ENCODE results near the gene PCNX1. TPM values are rescaled to one million over a fixed set of nuclear protein-coding genes. Genes with fewer than 3 reads are reported as not detected.

PCNX1 gene
- total RNA-seq, 8 experiments from 2014 or later = 17.2 to 79.9 (median 32.7) TPM

DNA sequence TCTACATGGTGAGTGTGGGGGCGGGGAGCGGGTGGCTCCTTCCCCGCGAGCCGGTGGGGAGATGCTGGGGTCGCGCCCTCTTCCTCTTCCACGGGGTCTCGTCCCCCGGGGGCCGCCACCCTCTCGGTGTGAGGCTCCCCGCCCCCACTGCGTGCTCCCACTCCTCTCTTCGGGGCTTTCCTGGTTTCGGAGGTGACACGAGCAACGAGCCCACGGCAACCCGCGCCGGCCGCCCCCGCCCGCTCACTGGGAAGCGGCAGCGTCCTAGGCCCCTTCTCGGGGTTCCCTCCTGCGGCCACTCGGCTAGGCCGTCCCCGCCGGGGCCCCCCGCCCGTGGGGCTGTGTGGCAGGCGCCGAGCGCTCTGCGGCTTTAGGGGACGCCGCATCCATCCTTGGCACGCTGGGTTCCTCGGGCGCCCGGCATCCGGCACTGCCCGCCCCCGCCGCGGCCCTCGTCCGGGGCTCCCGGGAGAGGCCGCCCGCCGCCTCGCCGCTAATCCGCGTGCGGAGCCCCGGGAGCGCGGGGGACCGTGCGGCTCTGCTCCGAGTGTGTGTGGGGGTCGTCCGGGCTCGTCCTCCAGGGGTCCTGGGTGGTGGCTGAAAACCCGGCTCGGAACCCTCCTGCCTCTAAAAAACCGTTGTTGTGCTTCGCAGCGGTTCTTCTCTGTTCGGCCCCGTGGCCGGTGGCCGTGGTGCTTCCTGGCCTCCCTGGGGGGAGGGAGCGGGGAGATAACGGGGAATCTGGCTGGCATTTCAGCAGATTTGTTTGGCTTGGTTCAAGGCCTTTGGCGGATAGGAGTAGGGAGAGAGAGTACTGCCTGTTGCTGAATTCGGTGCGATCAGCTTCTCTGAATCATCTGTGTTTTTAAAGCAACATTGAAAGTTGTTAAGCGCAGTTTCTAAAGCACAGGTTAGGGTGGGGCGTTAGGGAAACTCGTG lies 1.0 kb downstream of the PCNX1 start:
- peak overlapping the region; percentile 84 to 95 for H3K27ac ChIP-seq
- peak overlapping the region; percentile 55 to 76 (median 71) for H3K4me3 ChIP-seq
- in situ Hi-C loops (cut with MboI; ENCODE audit: low pct_unique_long_range_greater_than_20kb in 2 of 9, low sequenced_read_pairs in 9 of 9, unreplicated experiment in 9 of 9) = no loop called here

DNA sequence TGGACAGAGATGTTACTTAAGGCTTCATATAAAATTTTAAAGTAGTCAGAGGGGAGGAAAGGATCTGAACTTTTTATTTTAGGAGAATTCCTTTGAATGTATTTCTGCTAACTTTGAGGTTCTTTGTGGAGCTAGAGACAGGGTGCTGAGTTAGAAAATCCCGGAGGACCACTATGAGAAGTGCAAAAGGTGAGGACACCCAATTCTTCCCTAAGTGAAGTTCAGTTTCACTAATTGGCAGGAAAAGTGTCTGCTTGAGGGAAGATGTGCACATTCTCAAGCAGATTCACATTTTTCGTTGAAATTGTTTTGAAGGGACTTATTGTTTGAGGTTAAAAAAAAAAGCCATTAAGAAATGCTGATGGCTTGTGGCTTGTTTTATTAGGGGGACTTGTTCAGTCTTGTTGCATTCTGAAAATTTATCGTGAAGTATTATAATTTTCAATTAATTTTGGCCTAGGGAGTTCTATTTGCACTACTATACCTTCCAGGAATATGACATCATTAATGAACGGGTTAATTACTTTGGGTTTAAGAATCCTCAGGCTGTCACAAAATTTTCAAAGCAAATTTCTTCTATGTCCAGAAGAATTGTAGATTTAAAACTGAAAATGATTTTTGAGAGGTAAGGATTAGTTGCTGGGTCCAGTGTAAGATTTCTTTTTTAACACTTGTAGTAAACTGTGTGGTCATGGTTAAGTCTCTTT lies 1.8 kb downstream of the PCNX1 start:
- WGBS, 10 experiments = 0 to 23% (median 10%) methylated on average over 1 to 4 of the region's 4 CpGs
- peak overlapping the region; percentile 55 to 76 (median 71) for H3K4me3 ChIP-seq
- peaks cover 6 to 18% of the 10 kb centered on the region in 2 donors for H3K4me1 ChIP-seq (replicated peaks in 1 of 2)
- no peak for ATAC-seq (replicated peaks in 6 of 8)
- in situ Hi-C loops (cut with MboI; ENCODE audit: low pct_unique_long_range_greater_than_20kb in 2 of 9, low sequenced_read_pairs in 9 of 9, unreplicated experiment in 9 of 9) = no loop called here
- H3K27ac ChIP-seq = peak overlapping the region in 1 of 2 donors; percentile 95

More for the DNA sequence above, 1.0 kb downstream of the PCNX1 start:
- H3K4me1 ChIP-seq (replicated peaks in 1 of 2) = peaks cover 6 to 22% of the 10 kb centered on the region in 2 donors
- peak; percentile 17 to 48 (median 34) for ATAC-seq (replicated peaks in 6 of 8)
- WGBS, 10 experiments = 0 to 20% (median 1%) methylated on average over 1 to 13 of the region's 87 CpGs; no CpG with 5 or more reads in 2 of the 10 experiments

DNA sequence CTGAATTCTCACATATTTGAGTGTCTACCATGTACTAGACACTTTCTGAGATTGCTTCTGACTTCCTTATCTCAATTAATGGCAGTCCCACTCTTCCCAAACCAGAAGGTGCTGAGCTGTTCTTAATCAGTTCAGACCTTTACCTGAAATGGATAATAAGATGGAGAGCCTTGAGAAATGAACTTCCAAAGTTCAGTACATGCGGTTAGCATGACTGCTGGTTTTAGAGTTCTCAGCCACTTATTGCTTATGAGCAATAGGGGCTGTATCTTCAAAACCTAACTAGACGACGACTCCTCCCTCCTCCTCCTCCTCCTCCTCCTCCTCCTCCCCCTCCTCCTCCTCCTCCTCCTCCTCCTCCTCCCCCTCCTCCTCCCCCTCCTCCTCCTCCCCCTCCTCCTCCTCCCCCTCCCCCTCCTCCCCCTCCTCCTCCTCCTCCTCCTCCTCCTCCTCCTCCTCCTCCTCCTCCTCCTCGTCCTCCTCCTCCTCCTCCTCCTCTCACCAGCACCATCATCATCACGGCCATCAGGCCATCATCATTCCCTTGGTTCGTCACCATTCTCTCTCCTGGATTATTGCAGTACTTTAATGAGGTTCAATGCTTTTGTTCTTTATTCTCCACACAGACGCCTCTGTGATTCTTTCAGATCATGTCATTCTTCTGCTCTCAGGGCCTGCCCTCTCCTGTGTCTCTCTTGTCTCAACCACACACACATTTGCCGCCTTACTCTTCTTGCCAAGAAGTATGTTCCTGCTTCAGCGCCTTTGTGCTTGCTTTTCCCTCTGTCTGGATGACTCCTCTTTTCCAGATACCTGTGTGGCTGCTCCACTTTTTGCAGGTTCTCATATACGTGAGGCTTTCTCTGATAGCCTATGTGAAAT lies 2.7 kb downstream of the PCNX1 start:
- ATAC-seq (replicated peaks in 6 of 8) = peak in 1 of 8 experiments; percentile 13
- WGBS, 10 experiments = 50 to 100% (median 93%) methylated on average over 1 to 3 of the region's 10 CpGs; no CpG with 5 or more reads in 1 of the 10 experiments
- in situ Hi-C loops (cut with MboI; ENCODE audit: low pct_unique_long_range_greater_than_20kb in 2 of 9, low sequenced_read_pairs in 9 of 9, unreplicated experiment in 9 of 9) = no loop called here
- Histone ChIP-seq H3K4me1 (replicated peaks in 1 of 2) (peaks cover 4 to 10% of the 10 kb centered on the region in 2 donors), H3K27ac (no peak overlapping the region), H3K4me3 (peak overlapping the region; percentile 4 to 76 (median 71))

DNA sequence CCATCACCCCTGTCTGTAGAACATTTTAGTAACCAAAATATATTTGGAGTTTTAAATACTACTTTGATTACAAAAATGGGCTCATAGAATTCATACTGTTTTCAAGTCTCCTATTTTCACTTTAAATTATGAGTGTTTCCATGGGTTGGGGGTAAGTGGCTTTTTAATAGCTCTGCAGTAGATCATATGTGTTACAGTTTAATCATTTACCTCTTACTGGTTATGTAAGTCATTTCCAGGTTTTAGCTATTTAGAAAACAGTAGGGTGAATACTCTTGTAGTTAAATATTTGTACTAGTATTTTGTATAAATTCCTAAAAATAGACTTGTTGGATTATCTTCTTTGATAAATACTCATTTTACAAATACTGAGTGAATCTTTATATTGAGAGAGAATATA lies 8.2 kb downstream of the PCNX1 start:
- in situ Hi-C loops (cut with MboI; ENCODE audit: low pct_unique_long_range_greater_than_20kb in 2 of 9, low sequenced_read_pairs in 9 of 9, unreplicated experiment in 9 of 9) = no loop called here
- no peak overlapping the region for H3K4me3 ChIP-seq
- peaks cover 0 to 7% of the 10 kb centered on the region in 2 donors for H3K4me1 ChIP-seq (replicated peaks in 1 of 2)
- no peak for ATAC-seq (replicated peaks in 6 of 8)
- no peak overlapping the region for H3K27ac ChIP-seq

DNA sequence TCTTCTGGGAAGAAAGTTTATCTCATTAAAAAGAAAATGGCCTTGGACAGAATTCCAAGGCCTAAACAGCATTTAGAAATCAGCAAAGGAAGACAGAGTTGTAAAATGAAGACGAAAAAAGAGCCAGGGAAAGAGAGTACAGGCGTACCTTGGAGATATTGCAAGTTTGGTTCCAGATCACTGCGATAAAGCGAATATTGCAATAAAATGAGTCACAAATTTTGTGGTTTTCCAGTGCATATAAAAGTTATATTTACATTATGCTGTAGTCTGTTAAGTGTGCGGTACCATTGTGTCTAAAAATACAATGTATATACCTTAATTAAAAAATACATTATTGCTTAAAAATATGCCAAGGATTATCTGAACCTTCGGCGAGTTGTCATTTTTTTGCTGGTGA lies 9.0 kb downstream of the PCNX1 start:
- H3K4me3 ChIP-seq = no peak overlapping the region
- no peak overlapping the region for H3K27ac ChIP-seq
- WGBS, 10 experiments = 28 to 100% (median 88%) methylated on average over 1 to 7 of the region's 7 CpGs
- H3K4me1 ChIP-seq (replicated peaks in 1 of 2) = peaks cover 0 to 12% of the 10 kb centered on the region in 2 donors
- no peak for ATAC-seq (replicated peaks in 6 of 8)
- in situ Hi-C loops (cut with MboI; ENCODE audit: low pct_unique_long_range_greater_than_20kb in 2 of 9, low sequenced_read_pairs in 9 of 9, unreplicated experiment in 9 of 9) = no loop called here

DNA sequence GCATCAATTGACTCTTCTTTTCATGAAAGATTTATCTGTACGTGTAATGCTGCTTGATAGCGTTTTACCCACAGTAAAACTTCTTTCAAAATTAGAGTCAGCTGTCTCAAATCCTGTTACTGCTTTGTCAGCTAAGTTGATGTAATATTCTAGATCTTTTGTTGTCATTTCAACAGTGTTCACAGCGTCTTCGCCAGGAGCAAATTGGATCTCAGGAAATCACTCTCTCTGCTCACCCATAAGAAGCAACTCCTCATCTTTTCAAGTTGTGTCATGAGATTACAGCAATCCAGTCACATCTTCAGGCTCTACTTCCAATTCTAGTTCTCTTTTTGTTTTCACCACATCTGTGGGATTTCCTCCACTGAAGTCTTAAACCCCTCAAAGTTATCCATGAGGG lies 9.5 kb downstream of the PCNX1 start:
- no peak overlapping the region for H3K4me3 ChIP-seq
- 5 to 100% (median 71%) methylated on average over 1 to 4 of the region's 4 CpGs; no CpG with 5 or more reads in 2 of the 10 experiments for WGBS, 10 experiments
- no peak overlapping the region for H3K27ac ChIP-seq
- no peak for ATAC-seq (replicated peaks in 6 of 8)
- H3K4me1 ChIP-seq (replicated peaks in 1 of 2) = peaks cover 0 to 12% of the 10 kb centered on the region in 2 donors
- in situ Hi-C loops (cut with MboI; ENCODE audit: low pct_unique_long_range_greater_than_20kb in 2 of 9, low sequenced_read_pairs in 9 of 9, unreplicated experiment in 9 of 9) = no loop called here

DNA sequence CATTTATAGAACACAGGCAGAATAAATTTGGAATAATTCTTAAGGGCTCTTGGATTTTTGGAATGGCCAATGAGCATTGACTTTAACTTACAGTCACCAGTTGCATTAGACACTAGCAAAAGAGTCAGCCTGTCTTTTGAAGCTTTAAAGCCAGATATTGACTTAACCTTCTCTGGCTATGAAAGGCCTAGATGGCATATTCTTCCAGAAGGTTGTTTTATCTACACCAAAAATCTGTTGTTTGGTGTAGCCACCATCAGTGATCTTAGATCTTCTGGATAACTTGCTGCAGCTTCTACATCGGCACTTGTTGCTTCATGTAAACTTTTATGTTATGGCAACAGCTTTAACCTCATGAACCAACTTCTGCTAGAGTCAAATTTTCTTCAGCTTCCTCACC lies 10.4 kb downstream of the PCNX1 start:
- ATAC-seq (replicated peaks in 6 of 8) = peak in 1 of 8 experiments; percentile 21
- H3K4me1 ChIP-seq (replicated peaks in 1 of 2) = peaks cover 0 to 12% of the 10 kb centered on the region in 2 donors
- WGBS, 10 experiments = 80 to 100% (median 88%) methylated on average over 1 of the region's 1 CpG; no CpG with 5 or more reads in 5 of the 10 experiments
- H3K27ac ChIP-seq = no peak overlapping the region
- in situ Hi-C loops (cut with MboI; ENCODE audit: low pct_unique_long_range_greater_than_20kb in 2 of 9, low sequenced_read_pairs in 9 of 9, unreplicated experiment in 9 of 9) = no loop called here
- H3K4me3 ChIP-seq = no peak overlapping the region

DNA sequence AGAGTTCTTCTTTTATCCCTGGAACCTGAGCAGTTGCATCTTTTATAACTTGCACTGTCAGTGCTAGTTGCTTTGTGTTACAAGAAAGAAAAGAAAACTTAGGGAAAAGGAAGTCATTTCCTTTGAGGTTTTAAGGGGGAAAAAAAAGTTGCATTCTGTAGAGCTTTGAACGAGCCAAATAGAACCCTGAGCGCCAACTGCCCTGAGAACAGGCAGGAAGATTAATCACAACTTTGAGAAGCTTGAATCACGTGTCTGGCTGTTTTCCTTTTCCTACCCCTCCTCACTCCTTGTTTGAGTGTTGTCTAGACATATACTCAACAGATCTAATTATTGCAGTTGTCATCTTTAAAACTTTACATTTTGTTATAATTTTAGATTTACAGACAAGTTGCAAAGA lies 12.5 kb downstream of the PCNX1 start:
- in situ Hi-C loops (cut with MboI; ENCODE audit: low pct_unique_long_range_greater_than_20kb in 2 of 9, low sequenced_read_pairs in 9 of 9, unreplicated experiment in 9 of 9) = no loop called here
- Histone ChIP-seq H3K4me3 (no peak overlapping the region), H3K4me1 (replicated peaks in 1 of 2) (peaks cover 0 to 12% of the 10 kb centered on the region in 2 donors), H3K27ac (no peak overlapping the region)
- peak in 5 of 8 experiments; percentile 51 to 80 (median 73) for ATAC-seq (replicated peaks in 6 of 8)
- WGBS, 10 experiments = 0 to 48% (median 10%) methylated on average over 1 to 3 of the region's 3 CpGs; no CpG with 5 or more reads in 1 of the 10 experiments

DNA sequence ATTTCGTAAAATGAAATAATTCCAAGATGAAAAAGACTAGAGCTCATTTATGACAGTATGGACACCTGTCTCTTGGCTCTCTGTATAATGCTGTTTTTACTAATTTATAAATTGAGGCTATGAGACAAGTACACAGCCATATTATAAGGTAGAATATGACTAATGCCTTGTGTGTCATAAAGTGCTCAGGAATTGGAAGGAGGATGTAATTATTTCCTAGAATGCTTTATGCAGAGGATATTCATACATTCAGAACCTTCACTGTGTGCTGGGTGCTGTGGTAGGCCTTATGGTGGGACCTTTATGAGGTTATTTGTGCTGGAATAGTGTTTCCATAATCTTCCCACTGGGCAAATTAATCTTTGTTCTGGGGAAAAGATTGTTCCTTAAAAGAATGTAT lies 13.3 kb downstream of the PCNX1 start:
- Histone ChIP-seq H3K4me1 (replicated peaks in 1 of 2) (peaks cover 0 to 12% of the 10 kb centered on the region in 2 donors), H3K4me3 (no peak overlapping the region), H3K27ac (no peak overlapping the region)
- WGBS, 10 experiments = 0 to 100% (median 75%) methylated on average over 1 of the region's 1 CpG; no CpG with 5 or more reads in 3 of the 10 experiments
- peak in 4 of 8 experiments; percentile 18 to 93 (median 71) for ATAC-seq (replicated peaks in 6 of 8)
- in situ Hi-C loops (cut with MboI; ENCODE audit: low pct_unique_long_range_greater_than_20kb in 2 of 9, low sequenced_read_pairs in 9 of 9, unreplicated experiment in 9 of 9) = no loop called here

DNA sequence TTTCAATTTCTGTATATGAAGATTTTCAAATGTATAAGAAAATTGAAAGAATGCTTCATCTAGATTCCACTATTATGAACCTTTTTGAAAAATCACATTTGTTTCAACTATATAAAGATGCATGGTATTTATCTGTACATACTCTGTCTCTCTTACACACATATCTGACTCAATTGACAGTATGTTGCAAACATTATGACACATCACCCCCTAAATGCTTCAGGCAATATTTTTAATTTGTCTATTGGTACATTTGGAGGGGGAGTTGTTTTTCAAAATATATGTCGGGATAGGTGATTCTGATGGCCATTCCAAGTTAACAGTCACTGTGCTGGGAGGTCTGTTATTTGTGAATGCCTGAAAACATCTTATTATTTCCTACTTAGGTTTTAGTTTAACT lies 14.4 kb downstream of the PCNX1 start:
- in situ Hi-C loops (cut with MboI; ENCODE audit: low pct_unique_long_range_greater_than_20kb in 2 of 9, low sequenced_read_pairs in 9 of 9, unreplicated experiment in 9 of 9) = no loop called here
- ATAC-seq (replicated peaks in 6 of 8) = no peak

DNA sequence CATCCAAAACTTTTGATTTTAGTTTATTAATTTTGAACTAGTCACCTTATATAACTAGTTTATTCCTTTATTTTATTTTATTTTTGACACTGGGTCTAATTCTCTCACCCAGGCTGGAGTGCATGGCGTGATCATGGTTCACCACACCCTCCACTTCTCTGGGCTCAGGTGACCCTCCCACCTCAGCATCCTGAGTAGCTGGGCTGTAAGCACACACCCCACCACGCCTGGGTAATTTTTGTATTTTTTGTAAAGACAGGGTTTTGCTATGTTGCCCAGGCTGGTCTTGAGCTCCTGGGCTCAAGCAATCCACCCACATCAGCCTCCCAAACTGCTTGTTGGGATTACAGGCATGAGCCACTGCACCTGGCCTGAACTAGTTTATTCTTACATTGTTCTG lies 17.3 kb downstream of the PCNX1 start:
- in situ Hi-C loops (cut with MboI; ENCODE audit: low pct_unique_long_range_greater_than_20kb in 2 of 9, low sequenced_read_pairs in 9 of 9, unreplicated experiment in 9 of 9) = no loop called here
- WGBS, 10 experiments = 89 to 100% (median 100%) methylated on average over 1 to 2 of the region's 2 CpGs; no CpG with 5 or more reads in 1 of the 10 experiments
- no peak for ATAC-seq (replicated peaks in 6 of 8)
- Histone ChIP-seq H3K4me3 (no peak overlapping the region), H3K27ac (no peak overlapping the region), H3K4me1 (replicated peaks in 1 of 2) (peaks cover 0 to 12% of the 10 kb centered on the region in 2 donors)

More for the DNA sequence above, 14.4 kb downstream of the PCNX1 start:
- WGBS, 10 experiments = 80 to 100% (median 86%) methylated on average over 1 of the region's 1 CpG; no CpG with 5 or more reads in 2 of the 10 experiments
- H3K4me3 ChIP-seq = no peak overlapping the region
- peaks cover 0 to 12% of the 10 kb centered on the region in 2 donors for H3K4me1 ChIP-seq (replicated peaks in 1 of 2)
- no peak overlapping the region for H3K27ac ChIP-seq

DNA sequence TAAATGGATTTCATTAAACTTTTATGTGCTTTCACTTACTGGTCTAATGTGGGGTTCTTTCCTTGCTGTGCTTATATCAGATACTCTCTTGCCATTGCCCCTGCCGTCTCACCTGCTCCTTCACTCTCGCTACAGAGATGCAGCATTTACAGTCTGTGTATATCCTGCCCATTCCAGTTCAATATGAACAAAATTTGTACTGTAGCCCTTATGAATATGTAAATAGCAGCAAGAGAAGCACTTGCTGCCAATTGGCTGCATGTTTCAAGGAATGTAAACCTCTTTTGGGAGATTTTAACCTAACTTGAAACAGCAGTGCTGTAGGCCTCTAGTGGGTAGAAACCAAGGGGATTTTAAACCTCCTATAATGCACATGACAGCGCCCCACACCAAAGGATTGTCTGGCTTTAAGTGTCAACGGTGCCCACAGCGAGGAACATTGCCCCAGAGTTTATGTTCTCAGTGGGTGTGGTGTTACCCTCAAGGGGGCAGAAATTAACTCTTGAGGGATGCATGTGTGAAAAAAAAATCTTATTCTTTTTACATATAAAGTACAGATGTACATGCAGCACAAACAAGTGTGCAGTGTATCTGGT lies 19.1 kb downstream of the PCNX1 start:
- Histone ChIP-seq H3K27ac (no peak overlapping the region), H3K4me3 (no peak overlapping the region), H3K4me1 (replicated peaks in 1 of 2) (no peaks in the 10 kb centered on the region)
- in situ Hi-C loops (cut with MboI; ENCODE audit: low pct_unique_long_range_greater_than_20kb in 2 of 9, low sequenced_read_pairs in 9 of 9, unreplicated experiment in 9 of 9) = no loop called here
- peak in 3 of 8 experiments; percentile 46 to 94 (median 49) for ATAC-seq (replicated peaks in 6 of 8)
- WGBS, 10 experiments = 50 to 100% (median 85%) methylated on average over 1 to 5 of the region's 5 CpGs; no CpG with 5 or more reads in 1 of the 10 experiments

All from motor neuron (in vitro differentiated cells).